Neural progenitor cell (in vitro differentiated cells): Measurements from ENCODE around the gene ANXA10. TPM values are rescaled to one million over a fixed set of nuclear protein-coding genes. Genes with fewer than 3 reads are reported as not detected.

Experiments
- DNase-seq: peaks from one replicate; pipeline ENCODE4 v3.0.0-alpha.2; 2016; ENCODE audit warnings: low spot score
- H2AFZ ChIP-seq: fragments of 200-600 bp; sonication (generic); replicated peaks from 2 replicates; pipeline ENCODE4 v1.6.1; 2016; ENCODE audit warnings: antibody characterized with exemption
- H3F3A ChIP-seq: fragments of 200-600 bp; sonication (generic); 2 replicates; pipeline ENCODE4 v1.6.1; 2016; ENCODE audit warnings: antibody characterized with exemption, low read depth
- H3K27ac ChIP-seq: fragments of 200-600 bp; sonication (generic); 2 replicates; pipeline ENCODE4 v1.5.1; 2016; ENCODE audit warnings: mild to moderate bottlenecking
- H3K27me3 ChIP-seq: fragments of 200-600 bp; sonication (generic); 2 replicates; pipeline ENCODE4 v1.6.1; 2016; ENCODE audit warnings: mild to moderate bottlenecking, moderate library complexity
- H3K36me3 ChIP-seq: fragments of 200-600 bp; sonication (generic); 2 replicates; pipeline ENCODE4 v1.5.1; 2016
- H3K4me1 ChIP-seq: fragments of 200-600 bp; sonication (generic); 2 replicates; pipeline ENCODE4 v1.6.1; 2016; ENCODE audit warnings: mixed run types
- H3K4me2 ChIP-seq: fragments of 200-600 bp; sonication (generic); 2 replicates; pipeline ENCODE4 v1.6.1; 2016
- H3K4me3 ChIP-seq: fragments of 200-600 bp; sonication (generic); 2 replicates; pipeline ENCODE4 v1.5.1; 2016
- H3K79me2 ChIP-seq: fragments of 200-600 bp; sonication (generic); 2 replicates; pipeline ENCODE4 v1.6.1; 2016; ENCODE audit warnings: low read depth
- H3K9ac ChIP-seq: fragments of 200-600 bp; sonication (generic); 2 replicates; pipeline ENCODE4 v1.6.1; 2016
- H3K9me3 ChIP-seq: fragments of 200-600 bp; sonication (generic); 2 replicates; pipeline ENCODE4 v1.5.1; 2016; ENCODE audit warnings: low read depth
- H4K20me1 ChIP-seq: fragments of 200-600 bp; sonication (generic); 2 replicates; pipeline ENCODE4 v1.6.1; 2016; ENCODE audit warnings: low read depth
- H3K27ac Mint-ChIP-seq: 3 replicates; pipeline ENCODE4 v1.8.0; 2021; ENCODE audit warnings: mixed read lengths
- H3K27me3 Mint-ChIP-seq: 2 replicates; pipeline ENCODE4 v1.8.0; 2022; ENCODE audit warnings: low read depth, mild to moderate bottlenecking, inconsistent platforms, moderate library complexity, mixed read lengths; ENCODE audit not compliant: insufficient read depth
- H3K36me3 Mint-ChIP-seq: 3 replicates; pipeline ENCODE4 v1.8.0; 2021; ENCODE audit warnings: mixed read lengths
- H3K4me1 Mint-ChIP-seq: 3 replicates; pipeline ENCODE4 v1.8.0; 2021; ENCODE audit warnings: mixed read lengths
- H3K4me3 Mint-ChIP-seq: 3 replicates; pipeline ENCODE4 v1.8.0; 2021; ENCODE audit warnings: mild to moderate bottlenecking, moderate library complexity, mixed read lengths
- H3K9me3 Mint-ChIP-seq: 3 replicates; pipeline ENCODE4 v1.8.0; 2020; ENCODE audit warnings: mixed read lengths
- EZH2 ChIP-seq: fragments of 200-600 bp; sonication (generic); IDR thresholded peaks from 2 replicates; pipeline ENCODE4 v1.6.1; 2017; ENCODE audit warnings: antibody characterized with exemption, mild to moderate bottlenecking, moderate library complexity
- EZH2phosphoT487 ChIP-seq: fragments of 200-600 bp; sonication (generic); IDR thresholded peaks from 2 replicates; pipeline ENCODE4 v1.6.1; 2017; ENCODE audit warnings: antibody characterized with exemption
- total RNA-seq: library from RNA; depleted of rRNA; stranded (reverse); fragments of >200 nt; gene quantifications from 2 replicates; pipeline ENCODE4 v1.2.3, GENCODE V29; 2015; ENCODE audit warnings: low replicate concordance
- TF ChIP-seq, protein P1 (sequence below): fragments of 200-600 bp; sonication (generic); IDR thresholded peaks from 2 replicates; pipeline ENCODE4 v1.5.1; 2017; ENCODE audit warnings: antibody characterized with exemption, mild to moderate bottlenecking

ANXA10 gene
- total RNA-seq, 1 donor from 2014 or later, result not detected

DNA sequence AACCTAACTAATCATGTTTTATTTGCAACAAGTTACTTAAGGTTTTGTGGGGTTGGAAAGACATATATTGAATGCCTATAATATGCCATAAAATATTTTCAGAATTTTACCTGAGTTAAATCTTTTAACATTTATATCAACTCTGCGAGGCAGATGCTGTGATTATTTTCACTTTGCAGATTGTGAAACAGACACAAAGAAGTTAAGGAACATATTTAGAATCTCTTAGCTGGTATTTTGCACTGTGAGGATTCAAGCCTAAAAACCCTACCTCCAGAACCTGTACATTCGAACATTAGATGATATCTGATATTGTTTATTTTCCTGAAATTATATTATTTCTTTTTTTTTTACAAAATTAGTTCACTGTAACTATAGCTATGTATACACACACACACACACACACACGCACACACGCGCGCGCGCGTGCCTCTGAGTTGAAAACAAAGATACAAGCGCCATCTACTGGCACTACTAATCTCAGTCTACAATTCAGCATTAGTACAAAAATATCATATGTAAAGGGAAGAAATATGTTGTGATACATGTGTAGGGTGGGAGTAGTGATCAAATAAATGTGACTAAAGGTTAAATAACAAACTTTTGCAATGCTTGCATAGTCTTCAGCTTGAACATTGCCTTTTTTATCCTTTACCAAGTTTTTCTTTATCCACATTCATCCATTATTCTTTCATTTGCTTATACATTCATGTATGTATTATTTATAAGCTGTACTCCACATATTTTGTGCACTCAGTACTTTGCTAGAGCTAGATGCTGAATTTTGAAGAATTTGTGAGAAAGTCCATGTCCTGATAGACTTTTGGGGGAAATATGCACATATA lies 61.5 kb downstream of the ANXA10 start:
- Histone ChIP-seq H3K4me1 (peaks cover 17% of the 10 kb centered on the region), H3K4me2 (peak overlapping the region; percentile 54), H3K27me3 (no peaks in the 10 kb centered on the region), H2AFZ (no peak overlapping the region), H3K4me3 (no peak overlapping the region), H3K27ac (no peak overlapping the region), H3F3A (peaks cover 7% of the 10 kb centered on the region), H3K9me3 (no peaks in the 10 kb centered on the region), H3K9ac (no peak overlapping the region), H4K20me1 (no peaks in the 10 kb centered on the region), H3K79me2 (no peaks in the 10 kb centered on the region), H3K36me3 (no peaks in the 10 kb centered on the region)
- Mint-ChIP-seq H3K27ac (no peak overlapping the region), H3K36me3 (no peaks in the 10 kb centered on the region), H3K4me1 (peaks cover 17% of the 10 kb centered on the region), H3K9me3 (no peaks in the 10 kb centered on the region), H3K4me3 (no peak overlapping the region), H3K27me3 (peaks cover 5% of the 10 kb centered on the region)
- TF ChIP-seq, protein P1, sequence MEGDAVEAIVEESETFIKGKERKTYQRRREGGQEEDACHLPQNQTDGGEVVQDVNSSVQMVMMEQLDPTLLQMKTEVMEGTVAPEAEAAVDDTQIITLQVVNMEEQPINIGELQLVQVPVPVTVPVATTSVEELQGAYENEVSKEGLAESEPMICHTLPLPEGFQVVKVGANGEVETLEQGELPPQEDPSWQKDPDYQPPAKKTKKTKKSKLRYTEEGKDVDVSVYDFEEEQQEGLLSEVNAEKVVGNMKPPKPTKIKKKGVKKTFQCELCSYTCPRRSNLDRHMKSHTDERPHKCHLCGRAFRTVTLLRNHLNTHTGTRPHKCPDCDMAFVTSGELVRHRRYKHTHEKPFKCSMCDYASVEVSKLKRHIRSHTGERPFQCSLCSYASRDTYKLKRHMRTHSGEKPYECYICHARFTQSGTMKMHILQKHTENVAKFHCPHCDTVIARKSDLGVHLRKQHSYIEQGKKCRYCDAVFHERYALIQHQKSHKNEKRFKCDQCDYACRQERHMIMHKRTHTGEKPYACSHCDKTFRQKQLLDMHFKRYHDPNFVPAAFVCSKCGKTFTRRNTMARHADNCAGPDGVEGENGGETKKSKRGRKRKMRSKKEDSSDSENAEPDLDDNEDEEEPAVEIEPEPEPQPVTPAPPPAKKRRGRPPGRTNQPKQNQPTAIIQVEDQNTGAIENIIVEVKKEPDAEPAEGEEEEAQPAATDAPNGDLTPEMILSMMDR, result peak; percentile 84
- TF ChIP-seq EZH2, result no peak
- peak; percentile 81 for DNase-seq

DNA sequence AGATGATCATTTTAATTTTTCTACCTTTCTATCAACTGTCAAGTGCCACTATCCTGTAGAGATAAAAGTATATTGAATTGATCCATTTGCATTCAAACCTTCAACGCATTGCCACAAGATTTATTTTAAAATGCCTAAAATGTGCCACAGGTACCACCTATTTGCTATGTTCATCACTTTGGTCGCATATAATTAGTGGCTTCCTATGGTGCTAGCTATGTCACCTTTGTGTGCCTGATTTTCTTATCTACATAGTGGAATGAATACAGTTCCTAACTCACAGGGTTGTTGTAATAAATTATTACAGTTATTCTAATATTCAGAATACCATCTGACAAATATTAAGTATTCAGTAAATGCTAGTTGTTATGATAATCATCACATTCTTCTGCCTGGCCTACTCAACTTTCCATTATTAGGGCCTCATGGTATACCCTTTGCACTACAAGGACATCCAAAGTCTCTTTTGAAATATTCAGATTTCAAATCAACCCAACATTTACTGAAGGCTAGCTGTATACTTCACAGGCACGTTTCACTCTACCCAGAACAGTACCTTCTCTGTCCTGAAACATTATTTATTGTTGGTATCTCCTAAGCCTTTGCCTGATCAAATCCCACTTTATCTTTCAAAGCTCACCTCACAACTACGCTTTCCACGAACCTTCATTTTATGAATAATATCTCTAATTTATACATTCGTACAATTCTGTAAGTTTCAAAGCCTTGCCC lies 62.4 kb downstream of the ANXA10 start:
- Mint-ChIP-seq H3K27ac (no peak overlapping the region), H3K4me3 (no peak overlapping the region), H3K4me1 (peaks cover 13% of the 10 kb centered on the region), H3K27me3 (peaks cover 5% of the 10 kb centered on the region), H3K9me3 (peaks cover 1% of the 10 kb centered on the region), H3K36me3 (no peaks in the 10 kb centered on the region)
- Histone ChIP-seq H3K4me3 (no peak overlapping the region), H3K36me3 (no peaks in the 10 kb centered on the region), H3K4me2 (no peak overlapping the region), H2AFZ (no peak overlapping the region), H3K9me3 (no peaks in the 10 kb centered on the region), H3K27me3 (no peaks in the 10 kb centered on the region), H3K9ac (no peak overlapping the region), H3F3A (peaks cover 7% of the 10 kb centered on the region), H3K4me1 (peaks cover 17% of the 10 kb centered on the region), H4K20me1 (no peaks in the 10 kb centered on the region), H3K27ac (no peak overlapping the region), H3K79me2 (no peaks in the 10 kb centered on the region)
- DNase-seq, result no peak
- TF ChIP-seq, protein P1, result no peak
- no peak for TF ChIP-seq EZH2phosphoT487
- TF ChIP-seq EZH2, result no peak

DNA sequence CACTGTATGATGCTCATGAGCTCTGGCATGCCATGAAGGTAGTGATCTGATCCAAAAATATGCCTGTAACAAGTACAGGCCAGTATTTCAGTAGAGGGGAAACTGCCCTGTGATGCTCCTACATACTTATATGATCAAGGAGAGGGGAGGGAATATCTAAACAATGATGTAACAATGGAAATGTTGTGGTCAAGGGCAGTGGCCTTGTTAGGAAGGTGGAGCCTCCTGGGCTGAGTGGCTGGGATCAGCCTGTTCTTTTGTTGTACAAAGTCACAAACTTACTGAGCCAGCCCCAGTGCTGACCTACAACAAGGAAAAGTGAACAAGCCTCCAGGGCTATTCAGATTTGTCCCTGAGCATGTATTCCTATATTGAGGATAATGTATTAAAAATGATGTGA lies 70.3 kb downstream of the ANXA10 start:
- Histone ChIP-seq H4K20me1 (no peaks in the 10 kb centered on the region), H2AFZ (no peak overlapping the region), H3K9ac (no peak overlapping the region), H3K4me3 (no peak overlapping the region), H3K27me3 (no peaks in the 10 kb centered on the region), H3K79me2 (no peaks in the 10 kb centered on the region), H3F3A (no peaks in the 10 kb centered on the region), H3K36me3 (no peaks in the 10 kb centered on the region), H3K4me2 (no peak overlapping the region), H3K9me3 (no peaks in the 10 kb centered on the region), H3K27ac (no peak overlapping the region), H3K4me1 (no peaks in the 10 kb centered on the region)
- H3K9me3 Mint-ChIP-seq, result peaks cover 12% of the 10 kb centered on the region
- no peak for DNase-seq
- H3K27me3 Mint-ChIP-seq, result peaks cover 4% of the 10 kb centered on the region
- TF ChIP-seq, protein P1, result no peak
- TF ChIP-seq EZH2 (no peak), EZH2phosphoT487 (no peak)
- peaks cover 2% of the 10 kb centered on the region for H3K4me1 Mint-ChIP-seq
- no peak overlapping the region for H3K27ac Mint-ChIP-seq
- H3K36me3 Mint-ChIP-seq, result no peaks in the 10 kb centered on the region
- H3K4me3 Mint-ChIP-seq, result no peak overlapping the region
